ENCODE results near the gene SYNDIG1. TPM values are rescaled to one million over a fixed set of nuclear protein-coding genes. Genes with fewer than 3 reads are reported as not detected.

The SYNDIG1 gene
- polyA plus RNA-seq, 1 of the 3 experiments (the other 2 are of a cell fraction) = not detected

- TF ChIP-seq SMC3 (IDR thresholded peaks at IDR 0.05; ENCODE audit: low read depth, low read length) = no peak
- TF ChIP-seq MXI1 (IDR thresholded peaks at IDR 0.05; ENCODE audit: low read depth, low read length) = no peak
- no peak for TF ChIP-seq POLR2AphosphoS5 (IDR thresholded peaks at IDR 0.05; ENCODE audit: low read depth, low read length)
- no peak for TF ChIP-seq IRF3 (IDR thresholded peaks at IDR 0.05; ENCODE audit: low read depth, low read length)
- no peak for TF ChIP-seq TEAD4 (IDR thresholded peaks at IDR 0.05; ENCODE audit: borderline replicate concordance, insufficient read depth)
- no peak for TF ChIP-seq GATA2 (CRISPR knock-in tag; IDR thresholded peaks at IDR 0.05)
- no peak for TF ChIP-seq CTCF (IDR thresholded peaks at IDR 0.05)
- TF ChIP-seq FOXJ3 (CRISPR knock-in tag; IDR thresholded peaks at IDR 0.05) = no peak
- no peak for TF ChIP-seq REST (IDR thresholded peaks at IDR 0.05; ENCODE audit: low read depth, low read length)
- H3K9me3 ChIP-seq = no peaks in the 10 kb centered on the region
- H3K27me3 ChIP-seq (ENCODE audit: insufficient read depth) = no peaks in the 10 kb centered on the region
- no peaks in the 10 kb centered on the region for H3K36me3 ChIP-seq (replicated peaks in 1 of 2; ENCODE audit: control insufficient read depth in 1 of 2, insufficient read depth in 2 of 2, low read length in 1 of 2)
- no peaks in the 10 kb centered on the region for H3F3A ChIP-seq (replicated peaks; ENCODE audit: insufficient read depth)
- H3K79me2 ChIP-seq (ENCODE audit: insufficient read depth) = no peaks in the 10 kb centered on the region
- WGBS (ENCODE audit: low lambda C conversion rate) = 37% methylated on average over 5 of the region's 5 CpGs
- H4K20me1 ChIP-seq (ENCODE audit: insufficient read depth) = no peaks in the 10 kb centered on the region
- ChIA-PET POLR2A (no interaction called here), CTCF (no interaction called here)
- peak overlapping the region; percentile 61; the same call in 1 of the 2 replicates for H2AFZ ChIP-seq (ENCODE audit: low read depth)
- no peak overlapping the region for H3K4me3 ChIP-seq (ENCODE audit: low read depth in 2 of 2, low read length in 1 of 2)
- no peak overlapping the region for H3K9ac ChIP-seq
- peaks cover 0 to 31% of the 10 kb centered on the region in 2 experiments; a peak in 1 of 4 replicates for H3K4me1 ChIP-seq (ENCODE audit: control insufficient read depth in 1 of 2, insufficient read depth in 2 of 2, low read depth in 1 of 2, low read length in 1 of 2)
- no peak overlapping the region for H3K4me2 ChIP-seq
- H3K9me2 ChIP-seq = no peaks in the 10 kb centered on the region
- no peak overlapping the region for H3K27ac ChIP-seq (ENCODE audit: low read depth in 2 of 2, low read length in 1 of 2)
- no peak for DNase-seq
These were observed 183.9 kb downstream of the SYNDIG1 start for GRCh38 chr20:24653306-24653705.

GRCh38 chr20:24654425-24654824 lies 185.0 kb downstream of the SYNDIG1 start:
- Histone ChIP-seq H3K4me3 (ENCODE audit: low read depth in 2 of 2, low read length in 1 of 2) (no peak overlapping the region), H2AFZ (ENCODE audit: low read depth) (no peak overlapping the region), H4K20me1 (ENCODE audit: insufficient read depth) (no peaks in the 10 kb centered on the region), H3K79me2 (ENCODE audit: insufficient read depth) (no peaks in the 10 kb centered on the region), H3K27ac (ENCODE audit: low read depth in 2 of 2, low read length in 1 of 2) (no peak overlapping the region), H3K9me2 (no peaks in the 10 kb centered on the region), H3K9ac (no peak overlapping the region), H3K27me3 (ENCODE audit: insufficient read depth) (no peaks in the 10 kb centered on the region), H3F3A (replicated peaks; ENCODE audit: insufficient read depth) (no peaks in the 10 kb centered on the region), H3K36me3 (replicated peaks in 1 of 2; ENCODE audit: control insufficient read depth in 1 of 2, insufficient read depth in 2 of 2, low read length in 1 of 2) (no peaks in the 10 kb centered on the region), H3K4me2 (no peak overlapping the region), H3K4me1 (ENCODE audit: control insufficient read depth in 1 of 2, insufficient read depth in 2 of 2, low read depth in 1 of 2, low read length in 1 of 2) (peaks cover 7 to 31% of the 10 kb centered on the region in 2 experiments; a peak in 2 of 4 replicates), H3K9me3 (no peaks in the 10 kb centered on the region)
- POLR2A ChIA-PET = no interaction called here
- 37% methylated on average over 1 of the region's 1 CpG for WGBS (ENCODE audit: low lambda C conversion rate)
- CTCF ChIA-PET = interaction anchor here (0.6 kb wide), 1 partner anchor 36 kb away, joined by 3 read pairs; no protein-coding TSS in a partner anchor
- no peak for DNase-seq
- TF ChIP-seq RCOR1 (IDR thresholded peaks at IDR 0.05; ENCODE audit: low read length) (no peak), IRF3 (IDR thresholded peaks at IDR 0.05; ENCODE audit: low read depth, low read length) (no peak), MEF2A (IDR thresholded peaks at IDR 0.05; ENCODE audit: borderline replicate concordance, low read depth) (no peak), SIN3A (IDR thresholded peaks at IDR 0.05; ENCODE audit: borderline replicate concordance, low read depth, low read length) (no peak), FOSL2 (IDR thresholded peaks at IDR 0.05; ENCODE audit: borderline replicate concordance, low read depth) (no peak), USF2 (IDR thresholded peaks at IDR 0.05; ENCODE audit: borderline replicate concordance, low read depth, low read length) (no peak), ZBTB33 (IDR thresholded peaks at IDR 0.05; ENCODE audit: borderline replicate concordance, low read depth) (no peak), TAF1 (IDR thresholded peaks at IDR 0.05; ENCODE audit: borderline replicate concordance, low read depth, low read length) (no peak)

All from SK-N-SH (cell line).